HEK293 (cell line): Measurements from ENCODE around the gene CRELD1.

Experiments
- CTCF ChIA-PET: fragments of 350-600 bp; formaldehyde crosslinking; extraction: SDS; loops from one replicate; lab custom pipeline; 2021; ENCODE audit warnings: antibody characterized with exemption; lab: Yijun Ruan, JAX
- POLR2A ChIA-PET: fragments of 300-600 bp; formaldehyde crosslinking; extraction: SDS; loops from one replicate; lab custom pipeline; 2020; ENCODE audit warnings: antibody characterized with exemption, inconsistent platforms; lab: Yijun Ruan, JAX
- H3K27ac ChIP-seq: fragments of 200-500 bp; sonication (Bioruptor generic); 2 replicates; pipeline ENCODE4 v1.5.1; 2014; ENCODE audit warnings: low read depth, low read length, control low read depth, inconsistent platforms; ENCODE audit errors: extremely low read depth
- H3K36me3 ChIP-seq, 2 experiments: fragments of 200-500 bp in 1 of 2; sonication (Bioruptor generic) in 1 of 2; 1 replicate in 1 of 2; 2 replicates in 1 of 2; pipeline ENCODE4 v1.5.1; 2014 to 2017; ENCODE audit warnings: inconsistent platforms in 2 of 2, low read length in 2 of 2; ENCODE audit not compliant: control insufficient read depth in 2 of 2, insufficient read depth in 1 of 2
- H3K4me1 ChIP-seq: fragments of 200-500 bp; sonication (Bioruptor generic); 2 replicates; pipeline ENCODE4 v1.5.1; 2014; ENCODE audit warnings: mild to moderate bottlenecking, low read length, inconsistent platforms; ENCODE audit not compliant: control insufficient read depth, insufficient read depth
- H3K4me3 ChIP-seq: 2 replicates; pipeline ENCODE4 v1.5.1; 2011; ENCODE audit warnings: low read depth, mild to moderate bottlenecking, control low read depth, low read length, moderate library complexity
- H3K9me3 ChIP-seq: fragments of 200-500 bp; sonication (Bioruptor generic); 2 replicates; pipeline ENCODE4 v1.5.1; 2014; ENCODE audit warnings: low read depth, low read length, inconsistent platforms; ENCODE audit not compliant: control insufficient read depth, insufficient read depth
- BCL11A ChIP-seq: fragments of 450-650 bp; formaldehyde crosslinking; IDR thresholded peaks from 2 replicates; pipeline ENCODE4 v1.5.1; 2016; ENCODE audit warnings: low read depth, missing biosample characterization, missing genetic modification characterization
- EGR2 ChIP-seq: fragments of 450-650 bp; formaldehyde crosslinking; IDR thresholded peaks from 2 replicates; pipeline ENCODE4 v1.5.1; 2016; ENCODE audit warnings: low read depth, missing biosample characterization, missing genetic modification characterization
- GFI1B ChIP-seq: fragments of 450-650 bp; formaldehyde crosslinking; IDR thresholded peaks from 2 replicates; pipeline ENCODE4 v1.5.1; 2016; ENCODE audit warnings: missing biosample characterization, missing genetic modification characterization
- GLIS1 ChIP-seq: fragments of 450-650 bp; formaldehyde crosslinking; IDR thresholded peaks from 2 replicates; pipeline ENCODE4 v1.5.1; 2016; ENCODE audit warnings: missing biosample characterization, missing genetic modification characterization
- ZBTB20 ChIP-seq: fragments of 450-650 bp; formaldehyde crosslinking; IDR thresholded peaks from 2 replicates; pipeline ENCODE4 v1.5.1; 2016; ENCODE audit warnings: missing biosample characterization, missing genetic modification characterization
- ZFP37 ChIP-seq: fragments of 450-650 bp; formaldehyde crosslinking; IDR thresholded peaks from 2 replicates; pipeline ENCODE4 v1.5.1; 2016; ENCODE audit warnings: missing biosample characterization, missing genetic modification characterization
- ZNF2 ChIP-seq: fragments of 450-650 bp; formaldehyde crosslinking; IDR thresholded peaks from 2 replicates; pipeline ENCODE4 v1.5.1; 2016; ENCODE audit warnings: missing biosample characterization, missing genetic modification characterization
- ZNF324 ChIP-seq: fragments of 450-650 bp; formaldehyde crosslinking; IDR thresholded peaks from 2 replicates; pipeline ENCODE4 v1.5.1; 2016; ENCODE audit warnings: missing biosample characterization, missing genetic modification characterization
- ZNF335 ChIP-seq: fragments of 450-650 bp; formaldehyde crosslinking; conservative IDR thresholded peaks from 2 replicates; pipeline ENCODE4 v1.5.1; 2016; ENCODE audit warnings: missing biosample characterization, missing genetic modification characterization
- ZNF341 ChIP-seq: fragments of 450-650 bp; formaldehyde crosslinking; IDR thresholded peaks from 2 replicates; pipeline ENCODE4; 2016; ENCODE audit warnings: low read depth, missing biosample characterization, missing genetic modification characterization
- ZNF366 ChIP-seq: fragments of 450-650 bp; formaldehyde crosslinking; conservative IDR thresholded peaks from 2 replicates; pipeline ENCODE4 v1.5.1; 2016; ENCODE audit warnings: missing biosample characterization, missing genetic modification characterization
- ZNF394 ChIP-seq: fragments of 450-650 bp; formaldehyde crosslinking; IDR thresholded peaks from 2 replicates; pipeline ENCODE4 v1.5.1; 2016; ENCODE audit warnings: missing biosample characterization, missing genetic modification characterization, mild to moderate bottlenecking, moderate library complexity, borderline replicate concordance
- ZNF558 ChIP-seq: fragments of 450-650 bp; formaldehyde crosslinking; IDR thresholded peaks from 2 replicates; pipeline ENCODE4 v1.5.1; 2016; ENCODE audit warnings: missing biosample characterization, missing genetic modification characterization
- ZNF560 ChIP-seq: fragments of 450-650 bp; formaldehyde crosslinking; IDR thresholded peaks from 2 replicates; pipeline ENCODE4 v1.5.1; 2017; ENCODE audit warnings: missing biosample characterization, missing genetic modification characterization, borderline replicate concordance
- ZNF600 ChIP-seq: fragments of 450-650 bp; formaldehyde crosslinking; IDR thresholded peaks from 2 replicates; pipeline ENCODE4 v1.5.1; 2016; ENCODE audit warnings: missing biosample characterization, missing genetic modification characterization
- ZNF629 ChIP-seq: fragments of 450-650 bp; formaldehyde crosslinking; IDR thresholded peaks from 2 replicates; pipeline ENCODE4 v1.5.1; 2017; ENCODE audit warnings: missing biosample characterization, missing genetic modification characterization
- ZNF843 ChIP-seq: fragments of 450-650 bp; formaldehyde crosslinking; IDR thresholded peaks from 2 replicates; pipeline ENCODE4 v1.5.1; 2016; ENCODE audit warnings: missing biosample characterization, missing genetic modification characterization
- ZSCAN23 ChIP-seq: fragments of 450-650 bp; formaldehyde crosslinking; IDR thresholded peaks from 2 replicates; pipeline ENCODE4 v1.5.1; 2016; ENCODE audit warnings: missing biosample characterization, missing genetic modification characterization
- ZSCAN30 ChIP-seq: fragments of 450-650 bp; IDR thresholded peaks from 2 replicates; pipeline ENCODE4 v1.5.1; 2018; ENCODE audit warnings: missing biosample characterization, mild to moderate bottlenecking, missing genetic modification characterization, moderate library complexity
- ZXDB ChIP-seq: fragments of 450-650 bp; formaldehyde crosslinking; IDR thresholded peaks from 2 replicates; pipeline ENCODE4 v1.5.1; 2016; ENCODE audit warnings: missing biosample characterization, missing genetic modification characterization
- TF ChIP-seq, protein P1 (sequence below): fragments of 450-650 bp; formaldehyde crosslinking; IDR thresholded peaks from 2 replicates; pipeline ENCODE4 v1.5.1; 2016; ENCODE audit warnings: missing biosample characterization, missing genetic modification characterization
- TF ChIP-seq, protein P2 (sequence below): fragments of 450-650 bp; formaldehyde crosslinking; IDR thresholded peaks from 2 replicates; pipeline ENCODE4 v1.5.1; 2017; ENCODE audit warnings: missing biosample characterization, missing genetic modification characterization
- TF ChIP-seq, protein P3 (sequence below): fragments of 450-650 bp; formaldehyde crosslinking; IDR thresholded peaks from 2 replicates; pipeline ENCODE4 v1.5.1; 2017; ENCODE audit warnings: missing biosample characterization, missing genetic modification characterization
- TF ChIP-seq, protein P4 (sequence below): fragments of 450-650 bp; IDR thresholded peaks from 2 replicates; pipeline ENCODE4 v1.5.1; 2018; ENCODE audit warnings: missing biosample characterization, mild to moderate bottlenecking, missing genetic modification characterization
- TF ChIP-seq, protein P5 (sequence below): fragments of 450-650 bp; formaldehyde crosslinking; IDR thresholded peaks from 2 replicates; pipeline ENCODE4 v1.5.1; 2016; ENCODE audit warnings: missing biosample characterization, missing genetic modification characterization

Gene CRELD1

DNA sequence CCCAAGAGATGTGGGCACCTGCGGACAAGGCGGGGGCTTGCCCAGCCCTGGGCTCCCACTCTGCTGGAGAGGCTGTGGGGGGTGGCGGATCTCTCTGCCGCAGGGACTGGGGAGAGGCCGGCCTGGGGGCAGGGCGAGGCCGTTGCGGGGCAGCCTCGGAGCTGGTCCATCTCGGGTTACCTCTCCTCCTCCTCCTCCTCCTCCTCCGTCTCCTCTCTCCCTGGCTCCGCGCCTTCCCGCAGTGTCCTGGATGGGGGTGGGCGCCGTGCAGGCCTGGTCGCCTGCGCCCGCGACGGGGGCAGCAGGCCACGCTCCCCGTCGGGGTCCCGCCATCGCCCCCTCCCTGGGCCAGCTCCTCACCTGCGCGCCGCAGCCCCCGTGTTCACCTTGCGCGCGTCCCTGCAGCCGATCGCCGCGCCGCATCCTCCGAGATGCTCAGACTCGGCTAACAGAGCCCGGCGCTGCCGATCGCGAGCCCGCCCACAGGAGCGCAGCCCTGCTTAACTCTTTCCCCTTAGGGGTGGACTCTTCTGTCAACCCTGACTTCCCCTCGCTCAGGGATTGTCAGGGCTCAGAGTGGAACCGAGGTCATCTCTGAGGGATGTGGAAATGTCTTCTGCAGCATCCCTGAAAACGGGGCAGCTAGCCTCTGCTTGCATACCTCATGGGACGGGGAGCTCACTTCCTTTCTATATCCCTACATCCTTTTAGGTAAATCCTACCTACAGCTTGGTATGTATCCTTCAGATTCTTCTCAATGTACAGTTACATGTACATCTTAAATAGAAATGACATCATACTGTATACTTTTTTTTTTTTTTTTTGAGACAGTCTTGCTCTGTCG, 18.6 kb downstream of the CRELD1 start, which contains the start of gene PRRT3 (continued):
- TF ChIP-seq, protein P1, sequence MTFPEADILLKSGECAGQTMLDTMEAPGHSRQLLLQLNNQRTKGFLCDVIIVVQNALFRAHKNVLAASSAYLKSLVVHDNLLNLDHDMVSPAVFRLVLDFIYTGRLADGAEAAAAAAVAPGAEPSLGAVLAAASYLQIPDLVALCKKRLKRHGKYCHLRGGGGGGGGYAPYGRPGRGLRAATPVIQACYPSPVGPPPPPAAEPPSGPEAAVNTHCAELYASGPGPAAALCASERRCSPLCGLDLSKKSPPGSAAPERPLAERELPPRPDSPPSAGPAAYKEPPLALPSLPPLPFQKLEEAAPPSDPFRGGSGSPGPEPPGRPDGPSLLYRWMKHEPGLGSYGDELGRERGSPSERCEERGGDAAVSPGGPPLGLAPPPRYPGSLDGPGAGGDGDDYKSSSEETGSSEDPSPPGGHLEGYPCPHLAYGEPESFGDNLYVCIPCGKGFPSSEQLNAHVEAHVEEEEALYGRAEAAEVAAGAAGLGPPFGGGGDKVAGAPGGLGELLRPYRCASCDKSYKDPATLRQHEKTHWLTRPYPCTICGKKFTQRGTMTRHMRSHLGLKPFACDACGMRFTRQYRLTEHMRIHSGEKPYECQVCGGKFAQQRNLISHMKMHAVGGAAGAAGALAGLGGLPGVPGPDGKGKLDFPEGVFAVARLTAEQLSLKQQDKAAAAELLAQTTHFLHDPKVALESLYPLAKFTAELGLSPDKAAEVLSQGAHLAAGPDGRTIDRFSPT (tag by site-specific recombination) = peak; percentile 83
- TF ChIP-seq, protein P2, sequence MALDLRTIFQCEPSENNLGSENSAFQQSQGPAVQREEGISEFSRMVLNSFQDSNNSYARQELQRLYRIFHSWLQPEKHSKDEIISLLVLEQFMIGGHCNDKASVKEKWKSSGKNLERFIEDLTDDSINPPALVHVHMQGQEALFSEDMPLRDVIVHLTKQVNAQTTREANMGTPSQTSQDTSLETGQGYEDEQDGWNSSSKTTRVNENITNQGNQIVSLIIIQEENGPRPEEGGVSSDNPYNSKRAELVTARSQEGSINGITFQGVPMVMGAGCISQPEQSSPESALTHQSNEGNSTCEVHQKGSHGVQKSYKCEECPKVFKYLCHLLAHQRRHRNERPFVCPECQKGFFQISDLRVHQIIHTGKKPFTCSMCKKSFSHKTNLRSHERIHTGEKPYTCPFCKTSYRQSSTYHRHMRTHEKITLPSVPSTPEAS (tag by site-specific recombination) = peak; percentile 46; the same call in 1 of the 2 replicates
- TF ChIP-seq ZNF341 (tag by site-specific recombination) (no peak), ZSCAN23 (peak; percentile 54; the same call in 1 of the 2 replicates), ZNF324 (tag by site-specific recombination) (peak; percentile 66; the same call in 1 of the 2 replicates), ZNF2 (tag by site-specific recombination) (peak; percentile 80), ZNF843 (no peak), ZXDB (tag by site-specific recombination) (peak; percentile 64), EGR2 (tag by site-specific recombination) (peak; percentile 88)
- TF ChIP-seq, protein P3, sequence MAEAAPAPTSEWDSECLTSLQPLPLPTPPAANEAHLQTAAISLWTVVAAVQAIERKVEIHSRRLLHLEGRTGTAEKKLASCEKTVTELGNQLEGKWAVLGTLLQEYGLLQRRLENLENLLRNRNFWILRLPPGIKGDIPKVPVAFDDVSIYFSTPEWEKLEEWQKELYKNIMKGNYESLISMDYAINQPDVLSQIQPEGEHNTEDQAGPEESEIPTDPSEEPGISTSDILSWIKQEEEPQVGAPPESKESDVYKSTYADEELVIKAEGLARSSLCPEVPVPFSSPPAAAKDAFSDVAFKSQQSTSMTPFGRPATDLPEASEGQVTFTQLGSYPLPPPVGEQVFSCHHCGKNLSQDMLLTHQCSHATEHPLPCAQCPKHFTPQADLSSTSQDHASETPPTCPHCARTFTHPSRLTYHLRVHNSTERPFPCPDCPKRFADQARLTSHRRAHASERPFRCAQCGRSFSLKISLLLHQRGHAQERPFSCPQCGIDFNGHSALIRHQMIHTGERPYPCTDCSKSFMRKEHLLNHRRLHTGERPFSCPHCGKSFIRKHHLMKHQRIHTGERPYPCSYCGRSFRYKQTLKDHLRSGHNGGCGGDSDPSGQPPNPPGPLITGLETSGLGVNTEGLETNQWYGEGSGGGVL (tag by site-specific recombination) = peak; percentile 61
- TF ChIP-seq, all 188 proteins: peak for 60

DNA sequence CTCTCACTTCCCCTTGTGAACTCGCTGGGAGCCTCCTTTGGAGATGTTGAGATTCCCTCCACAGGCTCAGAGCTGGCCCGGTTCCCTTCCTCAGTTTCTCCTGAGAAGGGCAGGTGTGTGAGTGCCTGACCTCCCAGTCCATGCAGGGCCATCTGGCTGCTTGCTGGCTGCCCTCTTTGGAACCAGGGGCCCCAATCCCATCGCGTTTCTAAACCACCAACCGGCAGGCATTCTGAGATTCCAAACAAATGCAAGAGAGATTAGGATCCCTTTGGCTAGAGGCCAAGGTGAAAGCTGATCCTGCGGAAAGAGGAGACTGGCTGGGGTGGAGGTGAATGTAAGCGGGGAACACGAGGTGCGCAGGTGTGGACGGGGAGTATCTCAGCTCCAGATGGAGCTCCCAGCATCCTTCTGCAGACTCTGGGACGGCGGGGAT, 21.5 kb downstream of the CRELD1 start:
- ChIA-PET CTCF (interaction anchor here (0.6 to 2.1 kb wide), 6 partner anchors 9 to 148 kb away, joined by 3 to 9 read pairs (median 4); no protein-coding TSS in a partner anchor), POLR2A (interaction anchor here (1.4 to 2.3 kb wide), 3 partner anchors 9 to 56 kb away, joined by 3 to 9 read pairs (median 6); partner anchors contain the start of gene CRELD1)
- Histone ChIP-seq H3K27ac (no peak overlapping the region; the same call in 1 of the 2 replicates), H3K4me1 (peaks cover 14% of the 10 kb centered on the region), H3K36me3 (no peaks in the 10 kb centered on the region), H3K4me3 (no peak overlapping the region), H3K9me3 (no peaks in the 10 kb centered on the region)
- TF ChIP-seq, protein P4, sequence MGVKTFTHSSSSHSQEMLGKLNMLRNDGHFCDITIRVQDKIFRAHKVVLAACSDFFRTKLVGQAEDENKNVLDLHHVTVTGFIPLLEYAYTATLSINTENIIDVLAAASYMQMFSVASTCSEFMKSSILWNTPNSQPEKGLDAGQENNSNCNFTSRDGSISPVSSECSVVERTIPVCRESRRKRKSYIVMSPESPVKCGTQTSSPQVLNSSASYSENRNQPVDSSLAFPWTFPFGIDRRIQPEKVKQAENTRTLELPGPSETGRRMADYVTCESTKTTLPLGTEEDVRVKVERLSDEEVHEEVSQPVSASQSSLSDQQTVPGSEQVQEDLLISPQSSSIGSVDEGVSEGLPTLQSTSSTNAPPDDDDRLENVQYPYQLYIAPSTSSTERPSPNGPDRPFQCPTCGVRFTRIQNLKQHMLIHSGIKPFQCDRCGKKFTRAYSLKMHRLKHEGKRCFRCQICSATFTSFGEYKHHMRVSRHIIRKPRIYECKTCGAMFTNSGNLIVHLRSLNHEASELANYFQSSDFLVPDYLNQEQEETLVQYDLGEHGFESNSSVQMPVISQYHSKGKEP = peak; percentile 83; the same call in 1 of the 2 replicates
- TF ChIP-seq GLIS1 (tag by site-specific recombination) = 0 out of 2 replicates have a peak, but pooled peaks have one; percentile 15
- TF ChIP-seq ZNF600 (tag by site-specific recombination) = 0 out of 2 replicates have a peak, but pooled peaks have one; percentile 36
- no peak for TF ChIP-seq ZNF560
- TF ChIP-seq, protein P5, sequence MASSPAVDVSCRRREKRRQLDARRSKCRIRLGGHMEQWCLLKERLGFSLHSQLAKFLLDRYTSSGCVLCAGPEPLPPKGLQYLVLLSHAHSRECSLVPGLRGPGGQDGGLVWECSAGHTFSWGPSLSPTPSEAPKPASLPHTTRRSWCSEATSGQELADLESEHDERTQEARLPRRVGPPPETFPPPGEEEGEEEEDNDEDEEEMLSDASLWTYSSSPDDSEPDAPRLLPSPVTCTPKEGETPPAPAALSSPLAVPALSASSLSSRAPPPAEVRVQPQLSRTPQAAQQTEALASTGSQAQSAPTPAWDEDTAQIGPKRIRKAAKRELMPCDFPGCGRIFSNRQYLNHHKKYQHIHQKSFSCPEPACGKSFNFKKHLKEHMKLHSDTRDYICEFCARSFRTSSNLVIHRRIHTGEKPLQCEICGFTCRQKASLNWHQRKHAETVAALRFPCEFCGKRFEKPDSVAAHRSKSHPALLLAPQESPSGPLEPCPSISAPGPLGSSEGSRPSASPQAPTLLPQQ (tag by site-specific recombination) = 0 out of 2 replicates have a peak, but pooled peaks have one; percentile 14
- peak; percentile 74; the same call in 1 of the 2 replicates for TF ChIP-seq ZNF394 (tag by site-specific recombination)
- no peak for TF ChIP-seq ZNF558 (tag by site-specific recombination)
- peak; percentile 21; the same call in 1 of the 2 replicates for TF ChIP-seq BCL11A (tag by site-specific recombination)
- TF ChIP-seq ZSCAN30 = 0 out of 2 replicates have a peak, but pooled peaks have one; percentile 35
- TF ChIP-seq ZNF629 (tag by site-specific recombination) = 0 out of 2 replicates have a peak, but pooled peaks have one; percentile 12
- peak; percentile 74; the same call in 1 of the 2 replicates for TF ChIP-seq ZBTB20
- no peak for TF ChIP-seq ZFP37
- TF ChIP-seq GFI1B (tag by site-specific recombination) = 0 out of 2 replicates have a peak, but pooled peaks have one; percentile 18
- peak; percentile 72 for TF ChIP-seq ZNF366
- TF ChIP-seq ZNF335 (tag by site-specific recombination) = peak; percentile 59
